Activated CD4-positive, alpha-beta T cell treated with anti-CD3 and anti-CD28 coated beads for 24 hours (primary cell): ENCODE data around the gene PLA2G2F.

Source experiments
- DNase-seq, 2 donors: peaks; one replicate each; pipeline ENCODE4 v3.0.0-alpha.2; 2020; ENCODE audit warnings: low read depth in 2 of 2

Gene PLA2G2F

GRCh38 chr1:20142001-20142710 is 3.0 kb downstream of the PLA2G2F start:
- DNase-seq, result no peak

GRCh38 chr1:20143318-20143717 is 4.2 kb downstream of the PLA2G2F start:
- no peak for DNase-seq

- no peak for DNase-seq
Observed at GRCh38 chr1:20143734-20144565, 4.8 kb downstream of the PLA2G2F start.

DNA sequence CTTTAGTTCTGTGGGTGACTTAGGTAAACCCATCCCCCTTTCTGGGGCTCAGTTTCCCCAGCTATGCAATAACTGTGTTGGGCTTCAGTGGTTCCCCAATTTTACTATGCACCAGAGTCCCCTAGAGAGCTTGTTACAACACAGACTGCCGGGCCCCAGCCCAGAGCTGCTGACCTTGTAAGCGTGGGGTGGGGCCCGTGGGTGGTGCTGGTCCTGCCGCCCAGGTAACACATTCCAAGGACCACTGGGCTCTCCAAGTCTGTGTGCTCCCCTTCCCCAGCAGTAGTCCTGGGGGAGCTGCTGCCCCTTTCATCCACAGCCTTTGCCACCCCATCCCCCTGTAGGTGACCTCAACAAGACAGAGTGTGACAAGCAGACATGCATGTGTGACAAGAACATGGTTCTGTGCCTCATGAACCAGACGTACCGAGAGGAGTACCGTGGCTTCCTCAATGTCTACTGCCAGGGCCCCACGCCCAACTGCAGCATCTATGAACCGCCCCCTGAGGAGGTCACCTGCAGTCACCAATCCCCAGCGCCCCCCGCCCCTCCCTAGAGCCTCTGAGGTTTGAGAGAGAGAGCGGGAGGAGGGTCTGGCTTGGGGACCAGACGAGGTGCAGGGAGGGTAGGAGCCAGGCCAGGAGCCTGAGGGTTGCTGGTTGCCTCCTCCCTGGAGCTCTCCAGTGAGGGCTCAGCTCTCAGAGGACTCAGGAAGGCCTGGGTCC is 8.9 kb downstream of the PLA2G2F start:
- no peak for DNase-seq

GRCh38 chr1:20148571-20149500 is 9.7 kb downstream of the PLA2G2F start:
- DNase-seq, result no peak

DNA sequence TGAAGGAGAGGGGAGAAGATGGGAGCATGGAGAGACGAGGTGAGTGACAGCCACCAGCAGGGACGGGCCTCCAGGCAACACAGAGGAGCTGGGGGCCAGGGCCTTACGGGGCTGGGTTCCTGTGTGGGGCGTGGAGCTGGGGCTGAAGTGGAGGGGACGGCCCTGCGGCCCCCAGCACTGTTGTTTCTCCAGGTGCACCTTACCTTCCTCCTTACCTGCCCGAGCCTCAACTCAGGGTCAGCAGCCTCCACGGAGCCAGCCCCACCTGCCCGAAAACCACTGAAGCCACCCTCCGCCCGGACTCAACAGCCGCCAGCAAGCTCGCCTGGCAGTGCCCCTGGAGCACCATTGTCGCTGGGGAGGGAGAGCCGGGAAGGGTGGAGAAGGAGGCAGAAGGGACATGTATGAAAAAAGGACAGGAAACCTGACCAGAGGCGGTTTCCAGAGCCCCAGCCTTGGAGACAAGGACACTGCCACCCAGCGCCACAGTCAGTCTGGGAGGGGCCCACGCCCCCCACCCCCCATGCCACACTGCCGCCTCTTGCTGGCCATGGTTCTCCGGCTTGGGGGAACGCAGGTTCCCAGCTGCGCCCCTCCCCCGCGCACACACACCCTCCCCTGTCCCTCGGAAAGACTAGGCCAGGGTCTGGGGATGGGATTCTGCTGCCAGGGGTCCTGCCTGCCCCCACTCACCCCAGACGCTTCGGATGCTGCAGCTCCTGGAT is 10.6 kb downstream of the PLA2G2F start:
- no peak for DNase-seq

GRCh38 chr1:20150326-20150705 is 11.2 kb downstream of the PLA2G2F start:
- no peak for DNase-seq

- no peak for DNase-seq
Observed at GRCh38 chr1:20150969-20151368, 11.8 kb downstream of the PLA2G2F start.

- peak; percentile 69 to 72 for DNase-seq
Observed at GRCh38 chr1:20151906-20152598, 12.9 kb downstream of the PLA2G2F start.

- DNase-seq, result no peak
Observed at GRCh38 chr1:20152599-20152930, 13.4 kb downstream of the PLA2G2F start.

GRCh38 chr1:20153000-20153418 is 13.9 kb downstream of the PLA2G2F start:
- no peak for DNase-seq

GRCh38 chr1:20154301-20154831 is 15.2 kb downstream of the PLA2G2F start:
- no peak for DNase-seq

- no peak for DNase-seq
Observed at GRCh38 chr1:20158358-20159070, 19.4 kb downstream of the PLA2G2F start.

- DNase-seq, result no peak
Observed at GRCh38 chr1:20160034-20160433, 20.9 kb downstream of the PLA2G2F start.

- no peak for DNase-seq
Observed at GRCh38 chr1:20164694-20165202, 25.6 kb downstream of the PLA2G2F start.

DNA sequence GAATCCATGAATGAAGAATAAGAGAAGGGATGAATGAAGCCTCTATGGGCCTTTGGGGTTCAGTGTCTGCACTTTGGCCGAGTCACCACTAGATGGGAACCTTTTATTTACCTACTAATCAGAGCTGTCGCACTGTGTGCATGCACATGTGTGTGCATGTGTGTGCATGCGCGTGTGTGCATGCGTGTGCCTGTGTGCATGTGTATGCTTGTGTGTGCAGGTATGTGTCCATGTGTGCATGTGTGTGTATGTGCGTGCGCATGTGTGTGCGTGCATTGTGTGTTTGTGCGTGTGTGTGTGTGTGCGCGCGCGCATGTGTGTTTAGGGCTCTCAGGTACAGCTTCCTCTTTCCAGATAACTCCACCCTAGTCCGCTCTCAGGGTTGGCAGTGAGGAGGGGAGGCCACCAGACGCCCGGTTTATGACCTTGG is 26.4 kb downstream of the PLA2G2F start:
- no peak for DNase-seq

GRCh38 chr1:20166051-20166450 is 26.9 kb downstream of the PLA2G2F start:
- DNase-seq, result no peak

- DNase-seq, result no peak
Observed at GRCh38 chr1:20167126-20167525, 28.0 kb downstream of the PLA2G2F start.
